HTR-8/SVneo (cell line): Measurements from ENCODE around the gene ADGRB2.

ENCODE experiments used
- DNase-seq: peaks from one replicate; pipeline ENCODE4 v3.0.0; 2011; ENCODE audit warnings: low spot score, mixed read lengths; ENCODE audit not compliant: insufficient read length
- FAIRE-seq: peaks from 2 replicates; lab custom pipeline; 2011; peaks lifted over from hg19 to GRCh38; lab: Jason Lieb, UNC

Gene ADGRB2, protein sequence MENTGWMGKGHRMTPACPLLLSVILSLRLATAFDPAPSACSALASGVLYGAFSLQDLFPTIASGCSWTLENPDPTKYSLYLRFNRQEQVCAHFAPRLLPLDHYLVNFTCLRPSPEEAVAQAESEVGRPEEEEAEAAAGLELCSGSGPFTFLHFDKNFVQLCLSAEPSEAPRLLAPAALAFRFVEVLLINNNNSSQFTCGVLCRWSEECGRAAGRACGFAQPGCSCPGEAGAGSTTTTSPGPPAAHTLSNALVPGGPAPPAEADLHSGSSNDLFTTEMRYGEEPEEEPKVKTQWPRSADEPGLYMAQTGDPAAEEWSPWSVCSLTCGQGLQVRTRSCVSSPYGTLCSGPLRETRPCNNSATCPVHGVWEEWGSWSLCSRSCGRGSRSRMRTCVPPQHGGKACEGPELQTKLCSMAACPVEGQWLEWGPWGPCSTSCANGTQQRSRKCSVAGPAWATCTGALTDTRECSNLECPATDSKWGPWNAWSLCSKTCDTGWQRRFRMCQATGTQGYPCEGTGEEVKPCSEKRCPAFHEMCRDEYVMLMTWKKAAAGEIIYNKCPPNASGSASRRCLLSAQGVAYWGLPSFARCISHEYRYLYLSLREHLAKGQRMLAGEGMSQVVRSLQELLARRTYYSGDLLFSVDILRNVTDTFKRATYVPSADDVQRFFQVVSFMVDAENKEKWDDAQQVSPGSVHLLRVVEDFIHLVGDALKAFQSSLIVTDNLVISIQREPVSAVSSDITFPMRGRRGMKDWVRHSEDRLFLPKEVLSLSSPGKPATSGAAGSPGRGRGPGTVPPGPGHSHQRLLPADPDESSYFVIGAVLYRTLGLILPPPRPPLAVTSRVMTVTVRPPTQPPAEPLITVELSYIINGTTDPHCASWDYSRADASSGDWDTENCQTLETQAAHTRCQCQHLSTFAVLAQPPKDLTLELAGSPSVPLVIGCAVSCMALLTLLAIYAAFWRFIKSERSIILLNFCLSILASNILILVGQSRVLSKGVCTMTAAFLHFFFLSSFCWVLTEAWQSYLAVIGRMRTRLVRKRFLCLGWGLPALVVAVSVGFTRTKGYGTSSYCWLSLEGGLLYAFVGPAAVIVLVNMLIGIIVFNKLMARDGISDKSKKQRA (N-terminal part only)

DNA sequence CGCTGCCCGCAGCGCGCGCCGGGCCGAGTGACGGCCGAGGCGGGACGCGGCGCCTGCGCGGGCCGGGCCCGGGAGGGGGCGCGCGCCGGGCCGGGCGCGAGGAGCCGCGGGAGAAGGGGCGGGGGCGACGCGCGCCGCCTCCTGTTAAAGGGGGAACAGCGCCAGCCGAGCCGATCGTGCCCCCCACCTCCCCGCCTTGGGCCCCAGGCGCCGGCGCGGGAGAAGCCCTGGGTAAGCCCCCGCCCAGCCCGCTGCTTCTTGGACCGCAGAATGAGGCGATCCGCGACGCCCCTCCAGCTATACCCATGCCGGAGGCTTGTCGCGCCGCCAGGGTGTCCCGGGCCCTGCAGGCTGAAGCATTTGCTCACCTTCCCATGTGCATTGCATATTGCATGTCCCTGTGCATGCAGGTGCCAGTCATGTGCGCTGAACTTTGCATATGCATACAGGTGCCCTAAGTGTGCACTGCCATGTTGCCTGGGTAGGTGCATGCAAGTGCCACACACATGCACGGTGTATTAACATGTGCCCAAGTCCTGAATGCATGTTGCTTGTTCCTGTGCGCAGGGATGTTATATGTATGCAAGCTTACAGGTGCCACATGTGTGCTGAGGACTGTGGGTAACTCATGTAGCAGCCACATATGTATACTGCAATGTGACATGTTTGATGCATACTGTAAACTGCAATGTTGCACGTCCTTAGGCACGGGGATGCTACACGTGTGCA, at the start of gene ADGRB2:
Gene ADGRB2 (minus strand): TSS at position 29 of the 729 bp plus-strand sequence. CDS start 7,119 bp downstream, outside the sequence.
- DNase-seq (no peak), FAIRE-seq (peak; percentile 60)

DNA sequence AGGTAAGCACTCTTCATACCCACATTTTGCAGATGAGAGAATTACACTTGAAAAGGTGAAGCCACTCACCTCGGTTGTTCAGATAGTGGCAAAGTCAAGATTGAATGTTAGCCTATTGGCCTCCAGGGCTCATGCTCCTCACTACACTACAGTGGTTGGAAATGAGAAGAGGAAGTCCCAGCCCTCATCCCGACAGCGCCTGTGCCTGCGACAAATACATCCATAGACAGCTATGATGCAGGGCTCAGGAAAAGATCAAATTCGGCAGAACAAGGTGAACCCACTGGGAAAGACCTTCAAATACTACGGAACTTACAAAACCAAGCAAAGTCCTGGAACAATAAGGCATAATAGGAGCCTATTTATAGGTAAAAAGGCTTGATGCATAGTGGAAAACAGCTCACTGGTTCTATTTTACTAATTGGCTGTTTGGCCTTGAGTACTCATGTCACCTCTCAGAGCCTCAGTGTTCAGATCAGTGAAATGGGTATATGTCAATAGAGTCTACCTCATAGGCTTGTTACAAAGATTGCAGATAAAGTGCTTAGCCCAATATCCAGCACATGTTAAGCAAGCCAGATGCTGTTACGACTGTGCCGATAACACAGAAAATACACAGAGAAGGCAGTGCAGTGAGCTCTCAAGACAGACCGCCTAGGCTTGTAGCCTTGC, 48.2 kb upstream of the ADGRB2 start:
- FAIRE-seq (no peak), DNase-seq (no peak)

DNA sequence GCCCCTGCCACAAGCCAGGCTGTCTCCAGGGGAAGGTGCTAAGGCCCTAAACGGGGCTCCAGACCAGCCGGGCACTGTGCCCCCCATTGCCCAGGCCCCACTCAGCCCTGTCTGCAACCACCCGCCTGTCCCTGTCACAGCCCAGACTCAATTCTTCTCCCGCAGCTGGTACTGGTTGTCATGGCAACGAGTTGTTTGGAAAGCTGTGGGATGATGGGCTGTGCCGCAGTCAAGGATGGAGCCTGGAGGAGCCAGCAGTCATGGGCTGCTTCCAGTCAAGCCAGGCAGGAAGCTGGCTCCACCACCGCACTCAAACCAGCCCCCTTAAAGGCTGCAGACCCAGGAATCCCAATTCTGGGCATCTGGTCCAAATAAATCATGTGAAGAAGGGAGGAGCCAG, 47.5 kb upstream of the ADGRB2 start:
- DNase-seq (no peak), FAIRE-seq (peak; percentile 16)

DNA sequence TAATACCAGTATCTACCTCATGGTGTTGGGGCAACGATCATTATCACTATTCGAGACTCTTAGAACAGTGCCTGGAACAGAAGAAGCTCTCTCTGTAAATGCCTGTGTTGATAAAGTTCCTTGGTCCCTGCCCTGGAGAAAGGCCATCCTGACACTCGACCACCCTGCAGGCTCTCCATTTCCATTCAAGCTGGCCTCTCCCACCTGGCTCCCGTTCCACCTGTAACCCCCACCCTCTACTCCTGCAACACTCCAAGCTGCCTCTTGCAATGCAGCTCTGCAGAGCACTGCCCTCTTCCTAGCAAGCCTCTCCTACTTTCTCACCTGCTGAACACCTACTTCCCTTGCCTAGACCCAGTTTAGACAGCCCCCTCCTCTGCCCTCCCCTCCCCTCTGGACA, 45.6 kb upstream of the ADGRB2 start:
- FAIRE-seq, result no peak
- no peak for DNase-seq

DNA sequence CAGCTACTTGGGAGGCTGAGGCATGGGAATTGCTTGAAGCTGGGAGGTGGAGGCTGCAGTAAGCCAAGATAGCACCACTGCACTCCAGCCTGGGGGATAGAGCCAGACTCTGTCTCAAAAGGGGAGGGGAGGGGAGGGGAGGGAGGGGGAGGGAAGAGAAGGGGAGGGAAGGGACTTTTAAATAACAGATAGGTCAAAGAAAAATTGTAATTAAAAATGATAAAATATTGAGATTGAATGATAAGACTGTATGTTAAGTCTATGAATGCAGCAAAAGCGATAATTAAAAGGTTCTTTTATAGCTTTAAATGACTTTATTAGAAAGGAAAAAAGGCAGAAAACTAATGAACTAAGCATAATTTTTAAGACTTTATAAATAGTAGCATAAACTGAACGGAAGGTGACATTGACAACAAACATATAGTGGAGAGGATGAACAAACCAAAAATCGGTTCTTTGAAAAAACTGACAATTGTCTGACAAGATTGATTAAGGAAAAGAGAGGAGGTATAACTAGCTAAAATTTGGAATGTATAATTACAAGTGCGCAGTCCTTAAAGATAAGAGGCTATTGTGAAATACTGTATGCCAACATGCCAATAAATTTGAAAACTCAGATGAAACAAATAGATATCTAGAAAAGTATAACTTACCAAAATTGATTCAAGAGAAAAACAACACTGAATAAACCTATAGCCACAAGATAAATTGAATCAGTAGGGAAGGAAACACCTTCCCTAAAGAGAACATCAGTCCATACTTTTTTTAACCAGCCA, 43.3 kb upstream of the ADGRB2 start:
- FAIRE-seq (no peak), DNase-seq (no peak)

DNA sequence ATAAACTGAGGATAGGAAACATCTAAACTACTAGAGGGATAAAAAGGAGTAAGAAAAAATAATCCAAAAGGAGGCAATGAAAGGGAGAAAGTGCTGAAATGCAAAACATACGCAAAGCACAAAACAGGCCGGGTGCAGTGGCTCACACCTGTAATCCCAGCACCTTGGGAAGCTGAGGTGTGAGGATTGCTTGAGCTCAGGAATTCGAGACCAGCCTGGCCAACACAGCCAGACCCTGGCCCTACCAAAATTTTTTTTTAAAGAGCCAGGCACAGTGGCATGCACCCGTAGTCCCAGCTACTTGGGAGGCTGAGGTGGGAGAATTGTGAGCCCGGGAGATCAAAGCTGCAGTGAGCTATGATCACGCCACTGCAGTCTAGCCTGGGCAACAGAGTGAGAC, 41.2 kb upstream of the ADGRB2 start:
- DNase-seq (no peak), FAIRE-seq (no peak)

DNA sequence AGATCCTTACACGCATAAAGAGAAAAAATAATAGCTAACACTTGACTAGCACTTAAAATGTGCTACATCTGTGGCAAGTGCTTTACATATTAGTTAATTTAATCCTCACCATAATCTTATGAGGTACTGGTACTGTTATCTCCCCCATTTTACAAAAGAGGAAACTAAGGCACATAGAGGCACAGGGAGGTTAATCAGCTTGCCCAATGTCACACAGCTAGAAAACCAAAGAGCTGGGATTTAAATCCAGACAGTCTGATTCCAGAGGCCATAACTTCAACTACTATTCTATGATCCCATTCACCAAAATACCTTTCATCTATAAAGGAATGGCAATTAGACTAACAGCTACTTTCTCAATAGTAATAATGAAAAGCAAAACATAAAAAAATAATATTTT, 40.0 kb upstream of the ADGRB2 start:
- FAIRE-seq (no peak), DNase-seq (no peak)

DNA sequence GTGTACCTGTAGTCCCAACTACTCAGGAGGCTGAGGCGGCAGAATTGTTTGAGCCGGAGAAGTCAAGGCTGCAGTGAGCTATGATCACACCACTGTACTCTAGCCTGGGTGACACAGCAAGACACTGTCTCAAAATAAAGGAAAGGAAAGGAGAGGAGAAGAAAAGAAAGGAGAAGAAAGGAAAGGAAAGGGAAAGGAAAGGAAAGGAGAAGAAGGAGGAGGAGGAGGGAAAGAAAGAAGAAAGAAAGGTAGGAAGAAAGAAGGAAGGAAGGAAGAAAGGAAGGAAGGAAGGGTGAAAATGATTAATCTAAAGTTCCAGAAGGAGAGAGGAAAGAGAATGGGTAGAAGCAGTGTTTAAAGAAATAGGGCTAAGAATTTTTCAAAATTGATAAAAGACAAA, 39.5 kb upstream of the ADGRB2 start:
- no peak for FAIRE-seq
- DNase-seq, result no peak

DNA sequence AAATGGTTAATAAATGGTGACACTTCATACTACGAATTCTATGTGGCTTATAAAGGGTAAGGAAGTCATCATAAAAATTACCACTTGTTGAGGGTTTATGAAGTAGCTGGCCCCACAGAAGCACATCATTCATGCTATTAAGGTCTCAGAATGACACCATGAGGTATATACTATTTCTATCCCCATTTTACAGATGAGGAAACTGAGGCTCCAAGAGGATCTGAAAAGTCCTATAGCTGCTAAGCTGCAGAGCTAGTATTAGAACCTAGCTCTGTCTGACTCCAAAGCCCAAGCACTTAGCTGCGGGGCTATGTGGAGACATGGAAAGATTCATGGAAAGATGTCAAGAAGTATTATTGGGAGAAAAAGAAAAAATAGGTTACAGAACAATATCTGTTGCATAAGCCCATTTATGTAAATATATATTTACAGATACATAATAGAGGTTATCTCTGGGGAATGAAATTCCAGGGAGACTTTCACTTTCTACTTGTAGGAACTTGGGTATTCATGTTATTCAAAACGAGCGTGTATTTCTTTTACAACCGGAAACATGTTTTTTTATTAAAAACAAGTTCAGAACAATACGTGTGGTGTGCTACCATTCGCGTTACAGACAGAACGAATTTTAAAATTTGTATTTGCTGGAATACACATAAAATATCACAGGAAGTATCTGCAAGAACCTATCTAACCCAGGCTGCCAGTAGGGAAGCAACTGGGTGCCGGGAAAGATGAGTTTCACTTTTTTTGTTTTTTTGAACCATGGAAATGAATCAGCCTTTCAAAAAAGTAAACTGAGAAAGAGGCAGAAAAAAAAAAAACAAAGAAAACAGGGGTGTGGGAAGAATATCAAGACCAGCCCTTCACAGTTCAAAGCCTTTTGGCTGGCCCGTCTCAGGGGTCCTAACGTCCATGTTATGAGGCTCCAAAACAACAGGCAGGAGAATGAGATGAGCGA, 38.3 kb upstream of the ADGRB2 start:
- FAIRE-seq (no peak), DNase-seq (no peak)

DNA sequence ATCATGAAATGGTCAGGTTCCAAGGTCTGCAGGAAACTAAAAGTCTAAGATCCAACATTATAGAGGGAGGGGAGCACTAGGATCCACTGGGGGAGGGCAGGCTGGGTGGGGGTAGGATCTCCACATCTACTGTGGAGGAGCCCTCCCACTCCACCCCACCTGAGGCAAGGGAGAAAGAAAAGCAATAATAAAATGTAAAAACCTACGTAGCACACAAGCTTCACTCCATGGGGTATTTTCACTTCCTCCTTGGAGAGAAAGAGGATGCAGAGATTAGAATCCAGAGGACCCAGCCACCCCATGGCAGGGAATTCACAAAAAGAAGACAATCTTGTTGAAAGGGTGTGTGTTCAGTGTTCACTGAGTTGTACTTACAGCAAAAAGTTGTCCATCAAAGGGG, 37.3 kb upstream of the ADGRB2 start:
- DNase-seq, result no peak
- no peak for FAIRE-seq

DNA sequence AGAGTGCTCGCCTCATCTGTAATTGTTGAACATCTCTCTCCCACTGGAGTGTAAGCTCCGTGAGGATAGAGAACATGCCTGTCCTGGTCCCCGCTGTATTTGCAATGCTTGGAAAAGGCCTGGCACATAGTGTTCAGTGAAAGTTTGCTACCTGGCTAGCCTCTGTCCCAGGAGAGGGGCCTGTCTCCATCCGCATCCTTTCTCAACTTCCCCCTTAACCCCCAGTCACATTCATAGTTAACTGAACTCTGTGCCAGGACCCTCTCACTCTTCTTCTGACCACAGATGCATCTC, 36.5 kb upstream of the ADGRB2 start:
- FAIRE-seq (no peak), DNase-seq (no peak)

DNA sequence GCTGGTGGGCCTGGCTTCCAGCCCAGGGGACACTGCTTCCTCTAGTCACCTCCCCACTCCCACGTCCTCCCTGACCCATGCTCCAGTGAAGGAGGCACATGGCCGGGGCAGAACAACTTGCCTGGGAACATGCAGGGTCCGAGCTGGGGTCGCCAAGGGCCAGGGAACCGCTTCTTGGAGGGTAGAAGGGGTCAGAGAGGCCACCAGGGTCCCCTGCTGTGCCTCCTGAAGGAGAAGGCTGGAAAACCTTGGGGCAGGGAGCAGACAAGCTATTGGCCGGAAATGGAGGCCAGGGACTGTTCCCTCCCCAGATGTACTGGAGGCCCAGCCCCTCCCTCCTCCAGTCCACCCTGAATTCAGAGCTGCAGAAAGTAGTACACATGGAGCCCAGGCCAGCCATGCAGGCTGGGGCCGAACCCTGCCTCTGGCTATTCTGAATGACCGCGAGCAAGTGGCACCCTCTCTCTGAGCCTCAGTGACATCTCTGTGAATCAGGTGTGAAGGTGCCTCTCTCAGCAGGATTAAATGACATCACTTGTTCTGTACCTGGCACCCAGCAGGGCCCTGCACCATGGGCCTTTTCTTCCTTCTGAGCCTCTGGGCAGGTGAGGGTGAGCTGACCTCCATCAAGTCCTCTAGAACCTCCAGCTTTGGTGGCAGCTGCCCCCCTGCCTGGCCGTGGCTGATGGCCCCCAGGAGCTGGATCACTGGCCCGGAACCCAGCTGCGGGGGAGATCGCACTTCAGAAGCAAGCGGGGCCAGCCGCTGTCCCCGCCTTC, 35.9 kb upstream of the ADGRB2 start:
- DNase-seq, result no peak
- no peak for FAIRE-seq

DNA sequence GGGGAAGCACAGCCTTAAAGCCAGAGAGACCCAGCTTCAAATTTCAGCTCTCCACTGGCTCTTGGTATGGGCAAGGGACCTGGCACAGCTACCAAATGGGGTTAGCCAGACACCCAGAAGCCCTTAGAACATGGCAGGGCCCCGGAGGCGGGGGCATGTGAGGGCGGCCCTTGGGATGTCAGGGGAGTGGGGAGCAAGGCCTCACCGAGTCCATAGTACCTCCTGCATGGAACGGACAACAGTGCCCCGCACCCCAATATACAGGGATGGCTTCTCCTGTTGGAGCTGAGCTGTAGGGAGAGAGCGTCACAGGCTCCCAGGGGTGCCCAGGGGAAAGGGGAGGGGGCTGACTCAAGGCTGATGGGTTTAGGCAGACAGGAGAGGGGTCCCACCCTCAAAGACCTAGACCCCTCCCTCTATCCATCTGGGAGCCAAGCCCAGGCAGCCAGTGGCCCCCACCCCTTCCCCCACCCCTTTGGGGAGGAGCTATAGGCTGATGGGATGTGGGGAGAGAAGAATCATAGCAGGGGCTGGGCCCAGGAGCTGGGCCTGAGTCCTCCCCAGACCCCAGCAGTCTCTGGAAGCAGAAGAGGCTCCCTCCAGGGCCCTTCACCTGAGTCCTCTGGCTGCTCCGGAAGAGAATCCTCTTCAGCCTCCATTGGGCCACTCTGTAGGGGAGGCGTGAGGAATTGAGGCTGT, 35.2 kb upstream of the ADGRB2 start:
- FAIRE-seq (no peak), DNase-seq (no peak)

DNA sequence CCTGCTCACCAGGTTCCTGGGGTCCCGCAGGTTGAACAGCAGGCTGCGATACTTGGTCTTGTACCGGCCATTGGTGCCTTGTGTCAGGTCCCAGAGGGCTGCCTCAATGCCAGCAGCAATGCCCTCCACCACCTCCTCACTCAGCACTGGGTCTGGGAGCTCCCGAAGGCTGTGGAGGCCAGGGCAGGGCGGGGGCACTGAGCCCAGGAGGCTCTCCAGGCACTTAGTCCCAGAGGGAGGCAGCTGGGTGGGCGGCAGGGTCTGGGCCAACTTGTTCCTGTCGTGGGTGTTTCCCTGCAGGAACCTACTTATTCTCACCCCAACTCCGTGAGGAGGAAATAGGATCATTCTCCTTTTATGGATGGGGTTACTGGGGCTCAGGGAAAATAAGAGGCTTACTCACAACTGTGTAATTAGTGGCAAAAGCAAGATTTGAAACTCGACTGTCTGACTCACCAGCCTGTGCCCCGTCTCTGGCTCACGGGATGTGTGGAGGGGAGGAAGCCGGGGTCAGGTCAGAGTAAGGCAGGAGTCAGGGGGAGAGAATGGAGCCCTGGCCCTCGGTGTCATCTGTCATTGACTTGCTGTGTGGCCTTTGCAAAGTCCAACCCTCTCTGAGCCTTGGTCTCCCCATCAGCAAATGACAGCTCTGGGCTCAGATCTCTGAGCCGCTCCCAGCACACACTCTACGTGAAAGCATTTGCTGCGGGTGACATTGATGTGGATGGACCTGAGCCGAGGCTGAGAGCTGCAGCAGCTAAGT, 34.5 kb upstream of the ADGRB2 start:
- peak; percentile 72 for FAIRE-seq
- DNase-seq, result peak; percentile 67

DNA sequence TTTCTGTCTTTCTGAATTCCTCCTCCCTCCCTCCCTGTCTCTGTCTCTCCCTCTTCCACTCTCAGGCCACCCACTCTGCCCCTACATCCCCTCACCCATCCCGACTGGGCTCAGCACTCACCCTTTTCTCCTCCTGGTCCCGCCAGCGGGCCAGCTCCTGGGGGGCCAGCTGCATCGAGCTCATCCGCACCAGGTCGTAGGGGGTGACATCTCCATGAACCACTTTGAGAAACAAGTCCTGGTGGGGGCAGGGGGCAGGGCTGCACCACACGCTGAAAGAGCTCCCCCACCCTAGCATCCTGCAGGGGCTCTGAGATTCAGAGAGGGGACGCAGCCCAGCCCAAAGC, 33.9 kb upstream of the ADGRB2 start:
- DNase-seq, result no peak
- FAIRE-seq, result no peak

DNA sequence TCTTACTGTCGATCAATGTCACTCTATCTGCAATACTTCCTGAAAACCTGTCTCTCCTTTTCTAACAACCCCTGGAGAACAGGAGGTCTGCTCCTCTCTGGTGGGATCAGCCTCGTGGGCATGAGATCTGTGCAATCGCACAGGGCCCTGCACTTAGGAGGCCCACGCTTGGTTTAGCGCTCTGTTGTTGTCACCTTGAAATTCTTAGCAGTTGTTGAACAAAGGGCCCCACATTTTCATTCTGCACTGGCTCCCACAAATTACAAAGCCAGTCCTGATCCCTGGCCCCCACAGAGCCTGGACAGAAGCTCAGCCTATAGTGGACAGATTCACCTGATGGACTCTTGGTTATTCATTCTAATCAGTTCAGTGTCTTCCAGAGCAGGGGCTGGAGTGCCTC, 33.1 kb upstream of the ADGRB2 start:
- FAIRE-seq, result no peak
- DNase-seq, result no peak
